ENCODE data around the gene ADAM23.

Gene ADAM23

DNA sequence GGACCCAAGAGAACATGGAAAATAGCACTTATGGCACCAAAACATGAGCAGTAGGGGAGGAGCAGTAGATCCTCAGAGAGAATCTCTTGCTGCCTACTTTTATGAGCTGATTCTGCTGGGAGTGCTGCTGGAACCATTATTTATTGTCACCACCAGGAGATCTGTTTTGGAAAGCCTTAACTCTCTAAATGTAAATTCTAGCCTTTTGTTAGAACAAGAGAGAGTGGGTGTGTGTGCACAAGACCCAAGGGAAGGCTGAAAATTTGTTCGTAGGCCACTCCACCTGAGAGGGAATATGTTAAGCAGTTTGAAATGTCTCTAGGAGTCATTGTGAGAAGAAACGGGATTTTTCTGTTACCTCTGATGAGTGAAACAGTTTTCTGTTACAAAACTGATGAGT is 182.8 kb downstream of the ADAM23 start:
- CTCF ChIA-PET: interaction anchor here (1.3 kb wide), 1 partner anchor 14 kb away, joined by 3 read pairs; no protein-coding TSS in a partner anchor
- POLR2A ChIA-PET: no interaction called here
- TF ChIP-seq, protein P1, sequence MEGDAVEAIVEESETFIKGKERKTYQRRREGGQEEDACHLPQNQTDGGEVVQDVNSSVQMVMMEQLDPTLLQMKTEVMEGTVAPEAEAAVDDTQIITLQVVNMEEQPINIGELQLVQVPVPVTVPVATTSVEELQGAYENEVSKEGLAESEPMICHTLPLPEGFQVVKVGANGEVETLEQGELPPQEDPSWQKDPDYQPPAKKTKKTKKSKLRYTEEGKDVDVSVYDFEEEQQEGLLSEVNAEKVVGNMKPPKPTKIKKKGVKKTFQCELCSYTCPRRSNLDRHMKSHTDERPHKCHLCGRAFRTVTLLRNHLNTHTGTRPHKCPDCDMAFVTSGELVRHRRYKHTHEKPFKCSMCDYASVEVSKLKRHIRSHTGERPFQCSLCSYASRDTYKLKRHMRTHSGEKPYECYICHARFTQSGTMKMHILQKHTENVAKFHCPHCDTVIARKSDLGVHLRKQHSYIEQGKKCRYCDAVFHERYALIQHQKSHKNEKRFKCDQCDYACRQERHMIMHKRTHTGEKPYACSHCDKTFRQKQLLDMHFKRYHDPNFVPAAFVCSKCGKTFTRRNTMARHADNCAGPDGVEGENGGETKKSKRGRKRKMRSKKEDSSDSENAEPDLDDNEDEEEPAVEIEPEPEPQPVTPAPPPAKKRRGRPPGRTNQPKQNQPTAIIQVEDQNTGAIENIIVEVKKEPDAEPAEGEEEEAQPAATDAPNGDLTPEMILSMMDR (IDR thresholded peaks at IDR 0.05; ENCODE audit: control extremely low read depth, extremely low read depth, low read depth, missing control alignments): no peak

DNA sequence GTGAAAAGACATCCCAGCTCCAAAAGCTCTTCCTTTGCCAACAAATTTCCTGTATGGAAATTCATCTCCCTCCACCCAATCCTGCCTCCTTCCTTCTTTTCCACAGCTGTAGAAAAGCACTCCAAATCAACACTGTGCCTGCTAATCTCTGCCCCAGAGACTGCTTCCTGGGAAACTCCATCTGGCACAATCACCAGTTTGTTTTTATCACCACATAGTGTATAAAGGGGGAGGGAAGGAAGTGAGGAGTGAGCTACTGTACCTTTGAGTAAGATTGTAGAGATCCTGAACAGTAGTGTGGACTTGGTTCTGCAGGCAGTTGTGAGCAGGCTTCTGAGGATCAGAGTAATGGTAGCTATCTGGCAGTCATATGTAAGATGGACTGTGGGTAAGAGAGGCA is 184.3 kb downstream of the ADAM23 start:
- ChIA-PET CTCF (no interaction called here), POLR2A (no interaction called here)
- TF ChIP-seq, protein P1 (IDR thresholded peaks at IDR 0.05; ENCODE audit: control extremely low read depth, extremely low read depth, low read depth, missing control alignments): no peak
- no peak for DNase-seq (ENCODE audit: extremely low spot score)

More for the DNA sequence above, 182.8 kb downstream of the ADAM23 start:
- no peak for DNase-seq (ENCODE audit: extremely low spot score)

DNA sequence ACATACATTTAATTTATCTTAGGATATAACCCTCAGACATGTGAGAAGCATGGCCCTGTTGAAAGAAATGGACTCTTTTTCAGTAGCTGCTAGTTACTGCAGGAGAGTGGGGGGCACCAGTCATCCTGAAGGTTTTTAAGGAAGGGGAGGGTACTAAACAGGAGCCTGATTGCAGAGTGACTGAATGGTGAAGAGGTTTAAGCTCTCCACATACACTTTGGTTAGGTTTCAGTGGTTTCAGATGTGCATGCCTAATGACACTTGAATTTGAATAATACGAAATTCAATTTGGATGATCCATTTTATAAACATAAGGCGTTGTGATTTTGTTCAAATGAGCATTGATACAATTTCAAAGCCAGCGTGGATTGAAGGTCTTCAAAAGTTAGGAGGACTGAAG is 188.0 kb downstream of the ADAM23 start:
- DNase-seq (ENCODE audit: extremely low spot score): no peak
- ChIA-PET POLR2A (no interaction called here), CTCF (no interaction called here)
- TF ChIP-seq, protein P1 (IDR thresholded peaks at IDR 0.05; ENCODE audit: control extremely low read depth, extremely low read depth, low read depth, missing control alignments): no peak

DNA sequence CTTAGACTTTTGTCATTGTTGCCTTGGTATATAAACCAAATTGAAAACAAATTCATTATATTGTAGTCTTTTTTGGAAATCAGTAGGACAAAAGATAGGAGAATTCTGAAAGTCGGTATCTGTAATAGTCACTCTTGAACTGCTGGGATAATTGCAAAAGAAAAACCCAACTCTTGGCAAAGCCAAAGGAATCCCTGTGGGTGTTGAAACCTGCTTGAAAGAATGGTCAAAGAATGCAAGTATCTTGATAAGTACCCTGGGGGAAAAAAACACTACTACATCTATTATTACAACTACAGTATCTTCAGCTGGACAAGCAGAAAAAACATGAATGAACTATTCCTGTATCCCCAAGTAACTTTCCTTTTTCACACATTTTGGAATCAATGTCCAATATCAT is 191.7 kb downstream of the ADAM23 start:
- ChIA-PET CTCF (no interaction called here), POLR2A (no interaction called here)
- TF ChIP-seq, protein P1 (IDR thresholded peaks at IDR 0.05; ENCODE audit: control extremely low read depth, extremely low read depth, low read depth, missing control alignments): no peak
- no peak for DNase-seq (ENCODE audit: extremely low spot score)

DNA sequence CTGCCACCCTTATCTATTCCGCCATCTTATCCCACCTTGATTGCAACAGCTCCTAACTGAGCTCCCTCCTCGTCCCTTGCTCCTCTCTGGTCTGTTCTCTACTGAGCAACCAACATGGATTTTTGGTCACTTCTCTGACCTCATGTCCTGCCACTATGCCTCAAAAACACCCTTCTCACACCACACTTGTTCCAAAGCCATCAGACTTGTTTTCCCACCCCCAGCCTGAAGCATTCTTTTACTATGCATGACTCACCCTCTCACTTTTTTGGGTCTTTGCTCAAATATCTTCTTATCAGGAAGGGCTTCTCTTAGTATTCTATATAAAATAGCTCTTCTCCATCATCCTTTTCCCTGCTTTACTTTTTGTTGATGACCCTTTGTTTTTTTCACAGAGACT is 196.3 kb downstream of the ADAM23 start:
- no peak for DNase-seq (ENCODE audit: extremely low spot score)
- POLR2A ChIA-PET: no interaction called here
- TF ChIP-seq, protein P1 (IDR thresholded peaks at IDR 0.05; ENCODE audit: control extremely low read depth, extremely low read depth, low read depth, missing control alignments): no peak
- CTCF ChIA-PET: interaction anchor here (0.7 kb wide), 1 partner anchor 13 kb away, joined by 3 read pairs; no protein-coding TSS in a partner anchor

DNA sequence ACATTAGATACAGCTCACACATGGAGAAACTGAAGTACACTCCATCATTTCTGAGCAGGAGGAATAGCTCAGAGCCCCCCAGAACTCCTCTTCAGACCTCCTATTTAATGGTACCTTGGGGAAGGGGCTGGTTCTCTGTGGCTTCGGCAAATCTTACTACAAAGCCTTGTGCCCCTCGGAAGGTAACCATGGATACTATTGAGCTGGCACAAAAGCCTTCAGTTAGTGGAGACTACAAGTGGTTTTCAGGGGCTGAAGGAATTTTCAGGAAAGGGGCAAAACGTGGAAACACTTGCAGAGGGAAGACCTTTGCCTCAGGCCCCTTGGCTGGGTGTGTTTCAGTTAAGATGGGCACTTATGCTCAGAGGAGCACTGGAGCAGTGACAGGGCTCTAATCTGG is 197.9 kb downstream of the ADAM23 start:
- DNase-seq (ENCODE audit: extremely low spot score): no peak
- POLR2A ChIA-PET: no interaction called here
- TF ChIP-seq, protein P1 (IDR thresholded peaks at IDR 0.05; ENCODE audit: control extremely low read depth, extremely low read depth, low read depth, missing control alignments): no peak
- CTCF ChIA-PET: interaction anchor here (1.2 to 1.3 kb wide), 2 partner anchors 17 to 122 kb away, joined by 3 to 4 read pairs; no protein-coding TSS in a partner anchor

Measured in GM10248 (cell line).